Peyer's patch (tissue), 4 donors: ENCODE measurements around the gene AQP9. TPM values are rescaled to one million over a fixed set of nuclear protein-coding genes. Genes with fewer than 3 reads are reported as not detected.
"Not testable (repeated sequence)": the region's sequence is repeated elsewhere in the genome, so short reads cannot be mapped to it uniquely, and the experiment has no call there.

Source experiments
- DNase-seq, 3 donors: peaks; one replicate each; pipeline ENCODE4 v3.0.0-alpha.2; 2017 to 2019
- H3K27ac ChIP-seq, 4 donors: fragments of 200-600 bp; sonication (generic); one replicate each; pipeline ENCODE4 v1.5.1; 2016 to 2019
- H3K27me3 ChIP-seq, 2 donors: fragments of 200-600 bp; sonication (generic); one replicate each; pipeline ENCODE4 v1.5.1; 2019
- H3K36me3 ChIP-seq, 3 donors: fragments of 200-600 bp; sonication (generic); one replicate each; pipeline ENCODE4 v1.5.1; 2016 to 2019
- H3K4me1 ChIP-seq, 4 donors: fragments of 200-600 bp; sonication (generic); one replicate each; pipeline ENCODE4 v1.5.1; 2016 to 2019
- H3K4me3 ChIP-seq, 4 donors: fragments of 200-600 bp; sonication (generic); 1 replicate in 3 of 4; 2 replicates in 1 of 4; pipeline ENCODE4 v1.5.1; 2016 to 2019; ENCODE audit warnings: mild to moderate bottlenecking in 1 of 4
- H3K9me3 ChIP-seq, 4 donors: fragments of 200-600 bp; sonication (generic); one replicate each; pipeline ENCODE4 v1.5.1; 2016 to 2019; ENCODE audit warnings: mild to moderate bottlenecking in 1 of 4
- POLR2A ChIP-seq, 2 donors: fragments of 450-650 bp; IDR thresholded peaks; one replicate each; pipeline ENCODE4 v1.5.1; 2017; ENCODE audit warnings: antibody characterized with exemption in 2 of 2, mild to moderate bottlenecking in 2 of 2, moderate library complexity in 2 of 2
- total RNA-seq, 4 donors: library from RNA; depleted of rRNA; stranded (reverse); fragments of >200 nt; gene quantifications; one replicate each; pipeline ENCODE4 v1.1.0, GENCODE V29; 2016
- TF ChIP-seq, protein P1 (sequence below), 6 experiments: fragments of 450-650 bp in 4 of 6; fragments of 200-600 bp in 2 of 6; sonication (generic) in 1 of 6; IDR thresholded peaks; one replicate each; pipeline ENCODE4 v1.5.1; 2017 to 2019; ENCODE audit warnings: antibody characterized with exemption in 6 of 6, mild to moderate bottlenecking in 3 of 6, moderate library complexity in 1 of 6

Gene AQP9
- total RNA-seq, 4 donors from 2014 or later, result 5.8 TPM; not detected in 3

DNA sequence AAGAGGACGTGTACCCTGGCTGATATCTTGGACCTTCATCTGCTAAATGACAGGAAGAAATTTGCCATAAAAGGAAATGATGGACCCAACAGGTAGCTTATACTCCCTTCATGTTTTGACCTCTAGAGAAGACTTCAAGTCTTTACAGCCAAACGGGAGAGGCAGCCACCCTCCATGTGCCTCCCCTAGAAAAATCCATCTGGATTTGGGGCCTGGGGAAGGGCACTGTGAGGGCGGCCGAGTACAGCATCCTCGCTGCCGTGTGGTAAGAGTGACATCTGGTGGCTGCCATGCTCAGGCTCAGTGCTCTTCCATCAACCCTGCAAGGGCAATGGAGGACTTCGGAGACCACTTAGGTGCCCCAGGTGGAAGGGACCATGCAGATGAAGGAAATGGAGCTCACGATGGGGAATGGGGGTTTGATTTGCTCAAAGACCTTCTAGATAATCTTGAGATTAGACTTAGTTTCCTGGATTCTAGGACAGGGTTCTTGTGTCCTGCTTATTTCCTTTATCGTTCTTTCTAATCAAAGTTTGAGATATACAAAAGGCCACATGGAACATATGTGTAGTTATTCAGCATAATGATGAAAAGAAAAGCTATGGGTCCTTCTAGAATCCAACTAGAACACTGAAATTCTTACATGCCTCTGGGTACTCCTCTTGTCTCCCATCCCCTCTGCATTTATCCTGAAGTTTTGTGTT, 44.4 kb downstream of the AQP9 start:
- no peak for TF ChIP-seq POLR2A (IDR thresholded peaks at IDR 0.05)
- TF ChIP-seq, protein P1, sequence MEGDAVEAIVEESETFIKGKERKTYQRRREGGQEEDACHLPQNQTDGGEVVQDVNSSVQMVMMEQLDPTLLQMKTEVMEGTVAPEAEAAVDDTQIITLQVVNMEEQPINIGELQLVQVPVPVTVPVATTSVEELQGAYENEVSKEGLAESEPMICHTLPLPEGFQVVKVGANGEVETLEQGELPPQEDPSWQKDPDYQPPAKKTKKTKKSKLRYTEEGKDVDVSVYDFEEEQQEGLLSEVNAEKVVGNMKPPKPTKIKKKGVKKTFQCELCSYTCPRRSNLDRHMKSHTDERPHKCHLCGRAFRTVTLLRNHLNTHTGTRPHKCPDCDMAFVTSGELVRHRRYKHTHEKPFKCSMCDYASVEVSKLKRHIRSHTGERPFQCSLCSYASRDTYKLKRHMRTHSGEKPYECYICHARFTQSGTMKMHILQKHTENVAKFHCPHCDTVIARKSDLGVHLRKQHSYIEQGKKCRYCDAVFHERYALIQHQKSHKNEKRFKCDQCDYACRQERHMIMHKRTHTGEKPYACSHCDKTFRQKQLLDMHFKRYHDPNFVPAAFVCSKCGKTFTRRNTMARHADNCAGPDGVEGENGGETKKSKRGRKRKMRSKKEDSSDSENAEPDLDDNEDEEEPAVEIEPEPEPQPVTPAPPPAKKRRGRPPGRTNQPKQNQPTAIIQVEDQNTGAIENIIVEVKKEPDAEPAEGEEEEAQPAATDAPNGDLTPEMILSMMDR (IDR thresholded peaks at IDR 0.05), result peak in 4 of 6 experiments; percentile 37 to 56 (median 54)
- peak in 1 of 3 donors; percentile 50 for DNase-seq
- H3K27ac ChIP-seq, result no peak overlapping the region
- H3K4me3 ChIP-seq, result no peak overlapping the region
- no peaks in the 10 kb centered on the region for H3K4me1 ChIP-seq
- H3K36me3 ChIP-seq, result no peaks in the 10 kb centered on the region
- H3K27me3 ChIP-seq, result no peaks in the 10 kb centered on the region
- no peaks in the 10 kb centered on the region for H3K9me3 ChIP-seq

- Histone ChIP-seq H3K36me3 (no peaks in the 10 kb centered on the region), H3K9me3 (no peaks in the 10 kb centered on the region), H3K4me1 (no peaks in the 10 kb centered on the region), H3K27me3 (no peaks in the 10 kb centered on the region), H3K4me3 (no peak overlapping the region), H3K27ac (no peak overlapping the region)
- no peak for DNase-seq
- TF ChIP-seq, protein P1 (IDR thresholded peaks at IDR 0.05), result no peak
- TF ChIP-seq POLR2A (IDR thresholded peaks at IDR 0.05), result no peak
Observed at GRCh38 chr15:58185439-58185838, 47.3 kb downstream of the AQP9 start.

GRCh38 chr15:58189148-58189811, 51.1 kb downstream of the AQP9 start:
- DNase-seq, result no peak
- no peaks in the 10 kb centered on the region for H3K4me1 ChIP-seq
- H3K9me3 ChIP-seq, result no peaks in the 10 kb centered on the region
- H3K36me3 ChIP-seq, result no peaks in the 10 kb centered on the region
- H3K4me3 ChIP-seq, result no peak overlapping the region
- H3K27ac ChIP-seq, result no peak overlapping the region
- TF ChIP-seq POLR2A (IDR thresholded peaks at IDR 0.05), result no peak
- TF ChIP-seq, protein P1 (IDR thresholded peaks at IDR 0.05), result no peak
- H3K27me3 ChIP-seq, result no peaks in the 10 kb centered on the region

DNA sequence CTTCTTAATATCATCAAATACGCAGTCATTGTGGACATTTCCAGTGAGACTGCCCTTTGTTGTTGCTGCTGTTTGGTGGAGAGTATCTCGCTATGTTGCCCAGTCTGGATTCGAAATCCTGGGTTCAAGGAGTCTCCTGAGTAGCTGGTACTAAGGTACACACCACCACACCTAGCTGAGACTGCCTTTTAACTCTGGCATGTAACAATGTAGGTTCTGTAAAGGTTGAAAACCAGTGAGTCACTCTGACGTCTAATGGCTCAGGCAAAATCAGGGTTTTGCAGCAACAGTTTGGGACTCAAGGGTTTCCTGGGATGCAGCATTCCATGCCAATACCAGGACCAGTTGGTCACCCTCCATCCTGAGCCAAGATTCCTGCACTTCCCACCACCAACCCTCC, 52.2 kb downstream of the AQP9 start:
- Histone ChIP-seq H3K27ac (no peak overlapping the region), H3K36me3 (no peaks in the 10 kb centered on the region), H3K9me3 (no peaks in the 10 kb centered on the region), H3K4me1 (no peaks in the 10 kb centered on the region), H3K4me3 (no peak overlapping the region), H3K27me3 (no peaks in the 10 kb centered on the region)
- DNase-seq, result no peak
- TF ChIP-seq, protein P1 (IDR thresholded peaks at IDR 0.05), result no peak
- no peak for TF ChIP-seq POLR2A (IDR thresholded peaks at IDR 0.05)

- not testable (repeated sequence) for H3K4me1 ChIP-seq, DNase-seq, H3K9me3 ChIP-seq, H3K27me3 ChIP-seq, H3K27ac ChIP-seq, H3K4me3 ChIP-seq, H3K36me3 ChIP-seq
Observed at GRCh38 chr15:58193636-58194035, 55.5 kb downstream of the AQP9 start.

GRCh38 chr15:58200739-58201138, 62.6 kb downstream of the AQP9 start:
- H3K9me3 ChIP-seq, result no peaks in the 10 kb centered on the region
- no peaks in the 10 kb centered on the region for H3K36me3 ChIP-seq
- no peak overlapping the region for H3K4me3 ChIP-seq
- DNase-seq, result no peak
- no peak overlapping the region for H3K27ac ChIP-seq
- no peaks in the 10 kb centered on the region for H3K4me1 ChIP-seq
- no peak for TF ChIP-seq POLR2A (IDR thresholded peaks at IDR 0.05)
- TF ChIP-seq, protein P1 (IDR thresholded peaks at IDR 0.05), result no peak
- no peaks in the 10 kb centered on the region for H3K27me3 ChIP-seq
